ENCODE measurements around the gene KCNH8.

KCNH8 gene

DNA sequence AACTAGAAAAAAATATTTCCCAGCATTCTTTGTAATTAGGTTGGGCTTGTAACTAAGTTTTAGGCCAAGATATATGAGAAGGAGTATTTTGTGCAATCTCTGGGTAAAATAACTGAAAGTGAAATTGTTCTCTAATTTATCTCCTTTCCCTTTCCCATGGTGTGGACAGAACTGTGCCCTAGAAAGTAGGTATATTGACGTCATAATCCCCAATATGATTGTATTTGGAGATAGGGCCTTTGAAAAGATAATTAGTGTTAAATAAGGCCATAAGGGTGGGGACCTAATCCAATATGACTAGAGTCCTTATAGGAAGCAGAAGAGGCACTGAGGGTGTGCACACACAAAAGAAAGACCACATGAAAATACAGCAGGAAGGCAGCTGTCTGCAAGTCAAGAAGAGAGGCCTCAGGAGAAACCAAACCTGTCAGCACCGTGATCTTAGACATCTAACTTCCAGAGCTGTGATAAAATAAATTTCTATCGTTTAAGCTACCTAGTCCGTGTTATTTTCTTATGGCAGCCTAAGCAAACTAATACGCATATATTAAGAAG is 106.6 kb downstream of the KCNH8 start:
- DNase-seq = no peak

- no peak for DNase-seq
These were observed 108.0 kb downstream of the KCNH8 start for GRCh38 chr3:19256313-19256712.

GRCh38 chr3:19263606-19264005 is 115.3 kb downstream of the KCNH8 start:
- DNase-seq = no peak

DNA sequence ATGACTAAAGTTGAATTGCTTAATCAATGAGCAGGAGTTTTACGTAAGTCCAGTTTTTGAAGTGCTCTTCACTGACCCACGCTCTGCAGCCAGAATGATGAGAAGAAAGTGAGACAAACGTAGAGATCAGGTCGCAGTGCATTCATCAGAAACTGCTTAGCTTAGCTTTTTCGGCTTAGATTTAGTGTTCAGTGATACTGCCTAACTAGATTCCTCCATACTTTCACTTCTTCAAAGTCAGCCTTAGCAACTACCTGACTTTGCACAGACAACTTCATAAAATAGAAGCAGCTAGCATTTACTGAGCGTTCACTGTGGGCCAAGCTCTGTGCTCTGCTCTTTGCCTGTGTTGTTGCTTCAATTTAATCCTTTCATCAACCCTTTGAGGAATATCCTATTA is 116.1 kb downstream of the KCNH8 start:
- no peak for DNase-seq

GRCh38 chr3:19267040-19267439 is 118.7 kb downstream of the KCNH8 start:
- no peak for DNase-seq

- no peak for DNase-seq
These were observed 122.2 kb downstream of the KCNH8 start for GRCh38 chr3:19270481-19270880.

DNA sequence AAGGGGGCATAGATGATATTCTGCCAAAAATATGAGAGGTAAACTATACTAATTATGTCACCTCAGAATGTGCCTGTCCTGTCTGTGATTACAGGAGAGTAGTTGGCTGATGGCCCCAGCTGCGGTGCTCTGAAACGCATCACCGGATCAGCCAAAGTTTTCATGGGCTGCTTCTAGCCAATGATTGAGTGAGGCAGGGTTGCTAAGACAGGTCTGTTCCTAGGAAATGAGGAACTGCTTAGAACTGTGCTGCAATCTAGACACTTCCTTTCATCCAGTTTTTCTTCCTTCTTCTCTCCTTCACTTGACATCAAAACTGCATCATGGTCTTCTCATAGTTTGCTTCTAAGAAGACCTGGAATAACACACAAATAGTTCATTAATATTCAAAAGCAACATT is 124.0 kb downstream of the KCNH8 start:
- DNase-seq = no peak

GRCh38 chr3:19273091-19273490 is 124.8 kb downstream of the KCNH8 start:
- no peak for DNase-seq

- DNase-seq = no peak
These were observed 126.3 kb downstream of the KCNH8 start for GRCh38 chr3:19274576-19274975.

- no peak for DNase-seq
These were observed 136.7 kb downstream of the KCNH8 start for GRCh38 chr3:19284974-19285373.

DNA sequence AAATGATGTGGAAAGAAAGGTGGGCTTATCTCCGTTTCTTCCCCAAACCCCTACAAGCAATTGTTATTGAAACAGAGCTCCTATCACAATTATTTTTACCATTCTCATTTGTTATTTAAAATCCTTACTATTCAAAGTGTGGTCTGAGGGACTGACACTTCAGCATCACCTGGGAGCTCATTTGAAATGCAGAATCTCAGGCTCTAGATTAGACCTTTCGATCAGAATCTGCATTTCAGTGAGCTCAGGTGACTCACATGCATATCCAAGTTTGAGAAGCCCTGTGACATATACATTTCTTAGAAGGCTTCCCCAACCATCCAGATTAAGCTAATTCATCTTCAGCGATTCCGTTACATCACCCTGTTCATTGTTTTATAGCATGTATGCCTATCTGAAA is 145.0 kb downstream of the KCNH8 start:
- DNase-seq = no peak

DNA sequence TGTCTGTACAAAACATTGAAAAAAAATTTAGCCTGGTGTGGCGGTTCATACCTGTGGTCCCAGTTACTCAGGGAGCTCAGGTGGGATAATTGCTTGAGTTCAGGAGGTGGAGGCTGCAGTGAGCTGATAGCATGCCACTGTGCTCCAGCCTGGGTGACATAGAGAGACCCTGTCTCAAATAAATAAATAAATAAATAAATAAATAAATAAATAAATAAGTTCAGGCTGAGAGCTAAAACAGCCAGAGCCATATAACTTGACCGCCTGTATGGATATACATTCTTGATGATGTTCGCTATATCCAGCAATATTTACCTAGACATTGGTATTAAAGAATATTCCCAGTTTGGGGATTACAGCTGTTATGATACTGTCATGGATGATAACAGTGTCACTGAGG is 146.9 kb downstream of the KCNH8 start:
- DNase-seq = no peak

- DNase-seq = no peak
These were observed 183.6 kb downstream of the KCNH8 start for GRCh38 chr3:19331931-19332330.

- no peak for DNase-seq
These were observed 185.8 kb downstream of the KCNH8 start for GRCh38 chr3:19334120-19334519.

DNA sequence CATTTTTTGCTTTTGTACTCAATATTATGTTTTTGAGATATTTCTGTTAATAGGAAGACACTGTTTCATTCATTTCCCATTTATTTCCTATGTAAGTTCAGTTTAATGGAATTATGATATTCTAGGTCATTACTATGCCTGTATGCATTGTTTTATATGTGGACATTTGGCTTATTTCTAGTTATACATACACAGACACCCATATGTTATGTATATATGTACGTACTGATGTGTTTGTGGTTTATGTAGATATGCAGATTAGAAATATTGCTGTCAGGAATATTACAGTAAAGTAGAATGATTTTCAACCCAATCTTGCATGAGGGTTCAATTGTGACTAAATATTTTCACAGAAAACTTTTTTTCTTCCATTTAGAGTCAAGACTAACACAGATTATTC is 190.5 kb downstream of the KCNH8 start:
- DNase-seq = no peak

DNA sequence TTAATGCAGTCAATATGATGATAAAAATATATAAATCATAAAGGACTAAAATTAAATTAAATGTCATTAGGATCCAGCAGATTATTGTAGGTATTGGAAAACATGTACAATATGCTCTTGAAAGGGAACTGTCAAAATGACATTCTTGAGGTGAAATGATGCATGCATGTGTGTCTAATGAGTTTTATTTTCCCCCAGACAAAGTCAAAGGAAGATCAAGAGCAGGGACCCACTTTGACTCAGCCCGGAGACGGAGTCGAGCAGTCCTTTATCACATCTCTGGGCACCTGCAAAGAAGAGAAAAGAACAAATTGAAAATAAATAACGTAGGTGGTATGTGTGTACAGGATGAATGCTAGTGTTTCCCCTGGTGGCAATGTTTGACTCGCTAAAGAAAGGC is 194.1 kb downstream of the KCNH8 start:
- no peak for DNase-seq

GRCh38 chr3:19346759-19347158 is 198.4 kb downstream of the KCNH8 start:
- no peak for DNase-seq

DNA sequence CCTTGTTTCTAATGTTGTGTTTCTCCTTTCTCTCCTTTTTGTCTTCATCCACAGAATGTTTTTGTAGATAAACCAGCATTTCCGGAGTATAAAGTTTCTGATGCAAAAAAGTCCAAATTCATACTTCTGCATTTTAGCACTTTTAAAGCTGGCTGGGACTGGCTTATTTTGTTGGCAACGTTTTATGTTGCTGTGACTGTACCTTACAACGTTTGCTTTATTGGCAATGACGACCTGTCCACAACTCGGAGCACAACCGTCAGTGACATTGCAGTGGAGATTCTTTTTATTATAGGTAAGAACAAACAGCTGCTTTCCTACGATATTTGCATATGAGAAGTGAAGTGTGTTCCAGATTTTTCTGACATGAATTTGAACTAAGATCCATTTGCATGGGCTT is 199.4 kb downstream of the KCNH8 start:
- DNase-seq = peak in 1 of 2 donors; percentile 51

DNA sequence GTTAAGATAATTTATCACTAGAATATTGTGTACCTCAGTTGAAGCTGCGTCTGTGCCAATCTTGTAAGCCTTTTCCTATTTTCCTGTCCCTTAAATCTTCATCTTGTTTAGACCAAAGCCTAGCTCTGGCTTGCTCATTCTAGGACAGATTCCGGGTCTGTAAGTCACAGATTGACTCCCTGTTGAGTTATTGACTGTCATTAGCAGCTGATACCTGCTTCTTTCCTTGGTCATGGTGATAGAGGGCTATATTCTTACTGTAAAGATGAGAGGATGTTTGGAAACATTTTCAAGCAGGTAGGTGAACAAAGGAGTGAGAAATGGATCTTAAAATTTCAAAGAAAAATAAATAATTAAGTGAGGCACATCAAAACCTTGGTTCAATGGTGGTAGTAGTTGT is 200.2 kb downstream of the KCNH8 start:
- no peak for DNase-seq

GRCh38 chr3:19348941-19349564 is 200.7 kb downstream of the KCNH8 start:
- peak in 1 of 2 donors; percentile 16 for DNase-seq

DNA sequence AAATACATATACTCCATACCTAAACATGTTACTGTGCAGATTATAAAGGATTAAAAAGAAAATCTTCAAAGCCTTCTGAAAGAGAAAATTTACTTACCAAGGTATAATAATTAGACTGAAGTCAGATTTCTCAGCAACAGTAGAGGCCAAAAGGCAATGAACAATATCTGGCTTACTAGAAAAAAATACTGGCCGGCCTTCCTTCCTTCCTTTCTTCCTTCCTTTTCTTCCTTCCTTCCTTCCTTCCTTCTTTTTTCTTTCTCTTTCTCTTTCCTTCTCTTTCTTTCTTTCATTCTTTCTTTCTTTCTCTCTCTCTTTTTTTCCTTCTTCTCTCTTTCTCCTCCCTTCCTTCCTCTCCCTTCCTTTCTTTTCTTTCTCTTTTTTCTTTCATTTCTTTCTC is 209.6 kb downstream of the KCNH8 start:
- no peak for DNase-seq

DNA sequence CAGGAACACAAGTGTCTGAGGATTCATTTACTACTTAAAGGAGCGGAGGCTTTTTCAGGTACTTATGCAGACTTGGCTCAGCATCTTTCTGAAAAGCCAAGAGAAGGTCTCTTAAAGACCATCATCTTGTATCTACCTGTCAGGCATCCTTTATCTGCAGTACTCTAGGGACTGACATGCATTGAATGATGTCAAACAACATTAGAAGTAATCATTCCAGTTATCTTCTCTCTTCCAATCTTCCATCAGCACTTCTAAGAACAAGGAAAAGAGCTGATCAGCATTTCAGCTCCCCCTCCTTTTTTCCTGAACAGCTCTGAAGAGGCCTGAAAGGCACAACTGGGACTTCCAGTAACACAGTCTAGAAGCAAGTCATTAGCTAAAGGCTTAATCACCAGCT is 214.8 kb downstream of the KCNH8 start:
- no peak for DNase-seq

DNA sequence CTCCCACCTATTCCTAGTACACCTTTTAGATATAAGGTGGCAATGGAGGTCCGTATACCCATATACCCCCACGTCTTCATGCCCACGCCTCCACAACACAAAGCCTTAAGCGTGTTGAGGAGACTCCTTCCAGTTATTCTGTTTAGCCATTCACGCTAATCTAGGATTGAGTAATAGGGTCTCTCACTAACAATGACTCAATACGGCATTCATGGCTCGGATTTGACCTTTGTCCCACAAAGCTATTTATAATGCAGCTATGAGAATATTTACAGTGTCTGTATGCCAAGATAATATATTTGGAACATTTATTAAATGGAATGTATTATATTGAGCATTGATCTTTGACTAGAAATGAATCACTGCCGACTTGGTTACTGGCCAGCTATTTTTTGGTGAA is 215.8 kb downstream of the KCNH8 start:
- no peak for DNase-seq

DNA sequence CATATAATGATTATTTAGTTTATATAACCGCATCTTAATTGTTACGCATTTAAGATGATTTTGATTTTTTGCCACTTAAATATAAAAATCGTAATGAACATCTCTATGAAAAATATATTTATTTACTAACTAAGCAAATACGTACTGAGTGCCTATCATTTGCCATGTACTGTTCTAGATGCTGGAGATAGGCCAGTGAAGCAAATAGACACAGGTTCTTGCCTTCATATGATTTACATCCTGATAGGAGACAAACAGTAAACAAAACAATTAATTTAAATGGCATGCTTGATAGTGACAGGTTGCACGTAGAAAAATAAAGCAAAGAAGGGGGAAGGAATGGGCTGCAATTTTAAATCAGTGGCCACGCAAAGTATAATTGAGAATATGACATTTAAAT is 217.2 kb downstream of the KCNH8 start:
- no peak for DNase-seq

GRCh38 chr3:19384868-19385267 is 236.6 kb downstream of the KCNH8 start:
- no peak for DNase-seq
